H1 (cell line): Measurements from ENCODE around the gene ULK3. TPM values are rescaled to one million over a fixed set of nuclear protein-coding genes. Genes with fewer than 3 reads are reported as not detected.

Experiments
- CTCF ChIA-PET: fragments of 300-600 bp; sonication (Branson Sonifier 250); formaldehyde crosslinking; loops from one replicate; lab custom pipeline; 2021; ENCODE audit not compliant: partially characterized antibody; lab: Charles Lee
- POLR2A ChIA-PET: fragments of 300-600 bp; sonication (Branson Sonifier 250); formaldehyde crosslinking; loops from one replicate; lab custom pipeline; 2021; ENCODE audit warnings: inconsistent platforms; ENCODE audit not compliant: partially characterized antibody; lab: Charles Lee
- DNase-seq, 2 experiments: peaks; one replicate each; pipeline versions ENCODE4 v3.0.0 to v3.0.0-alpha.2; 2010 to 2022; ENCODE audit warnings: low spot score in 2 of 2, low read depth in 1 of 2, mixed read lengths in 1 of 2
- FAIRE-seq: peaks from 2 replicates; lab custom pipeline; 2011; peaks lifted over from hg19 to GRCh38; lab: Jason Lieb, UNC
- H2AFZ ChIP-seq: 2 replicates; pipeline ENCODE4 v1.8.1; 2012; ENCODE audit warnings: low read length, inconsistent platforms
- H2AK5ac ChIP-seq: 2 replicates; pipeline ENCODE4 v1.6.1; 2013; ENCODE audit warnings: low read depth, low read length
- H2BK120ac ChIP-seq: replicated peaks from 2 replicates; pipeline ENCODE3; 2013; ENCODE audit warnings: low read depth, low read length, inconsistent platforms
- H2BK12ac ChIP-seq: 2 replicates; pipeline ENCODE4 v1.6.1; 2013; ENCODE audit warnings: low read depth, low read length
- H2BK15ac ChIP-seq: 2 replicates; pipeline ENCODE4 v1.6.1; 2013; ENCODE audit warnings: low read length
- H2BK20ac ChIP-seq: 2 replicates; pipeline ENCODE4 v1.6.1; 2013; ENCODE audit warnings: low read length
- H2BK5ac ChIP-seq: 2 replicates; pipeline ENCODE4 v1.6.1; 2013; ENCODE audit warnings: low read depth, low read length
- H3K14ac ChIP-seq: 2 replicates; pipeline ENCODE4 v1.6.1; 2013; ENCODE audit warnings: inconsistent platforms; ENCODE audit not compliant: insufficient read length
- H3K18ac ChIP-seq: 2 replicates; pipeline ENCODE4 v1.6.1; 2013; ENCODE audit warnings: low read length; ENCODE audit errors: extremely low read depth
- H3K23ac ChIP-seq: 2 replicates; pipeline ENCODE4 v1.6.1; 2013; ENCODE audit warnings: inconsistent platforms; ENCODE audit not compliant: insufficient read length
- H3K23me2 ChIP-seq: 2 replicates; pipeline ENCODE4 v1.6.1; 2013; ENCODE audit warnings: low read depth, low read length
- H3K27ac ChIP-seq: 2 replicates; pipeline ENCODE4 v1.6.1; 2011; ENCODE audit warnings: low read depth, low read length, inconsistent platforms
- H3K27me3 ChIP-seq, 4 experiments: replicated peaks in 1 of 4; 1 replicate in 1 of 4; 2 replicates in 3 of 4; pipeline versions ENCODE4 v1.6.1 to v1.8.1; 2011 to 2013; ENCODE audit warnings: low read length in 3 of 4, mild to moderate bottlenecking in 3 of 4, inconsistent platforms in 2 of 4, mixed read lengths in 2 of 4, moderate library complexity in 1 of 4; ENCODE audit not compliant: control insufficient read depth in 3 of 4, insufficient read depth in 3 of 4; ENCODE audit errors: extremely low read depth in 1 of 4
- H3K36me3 ChIP-seq, 4 experiments: 2 replicates each; pipeline versions ENCODE4 v1.6.1 to v1.8.1; 2011 to 2013; ENCODE audit warnings: mild to moderate bottlenecking in 4 of 4, low read length in 3 of 4, moderate library complexity in 2 of 4, control low read depth in 1 of 4, inconsistent platforms in 1 of 4; ENCODE audit not compliant: insufficient read depth in 4 of 4, control insufficient read depth in 2 of 4
- H3K4ac ChIP-seq: replicated peaks from 2 replicates; pipeline ENCODE3; 2013; ENCODE audit warnings: low read length, low read depth, mixed read lengths, inconsistent platforms; ENCODE audit not compliant: insufficient read length
- H3K4me1 ChIP-seq, 4 experiments: replicated peaks in 1 of 4; 1 replicate in 1 of 4; 2 replicates in 3 of 4; pipeline versions ENCODE4 v1.6.1 to v1.8.1; 2011 to 2013; ENCODE audit warnings: low read length in 3 of 4, inconsistent platforms in 2 of 4, mixed read lengths in 1 of 4; ENCODE audit not compliant: insufficient read depth in 4 of 4, control insufficient read depth in 3 of 4
- H3K4me2 ChIP-seq, 2 experiments: 2 replicates each; pipeline versions ENCODE4 v1.6.1 to v1.8.1; 2011 to 2013; ENCODE audit warnings: low read depth in 2 of 2, low read length in 2 of 2, control low read depth in 1 of 2, inconsistent platforms in 1 of 2, mild to moderate bottlenecking in 1 of 2; ENCODE audit not compliant: insufficient read depth in 1 of 2
- H3K4me3 ChIP-seq, 4 experiments: fragments of 200-600, 300-600 bp in 1 of 4; sonication (generic), shearing (Covaris generic), sonication (Bioruptor Twin) in 1 of 4; 2 replicates each; pipeline versions ENCODE4 v1.5.1 to v1.8.1; 2011 to 2016; ENCODE audit warnings: low read length in 4 of 4, low read depth in 3 of 4, control low read depth in 2 of 4, inconsistent platforms in 2 of 4, mild to moderate bottlenecking in 2 of 4, mixed read lengths in 1 of 4, moderate library complexity in 1 of 4; ENCODE audit not compliant: insufficient read depth in 2 of 4; ENCODE audit errors: extremely low read depth in 1 of 4
- H3K56ac ChIP-seq: replicated peaks from 2 replicates; pipeline ENCODE3; 2013; ENCODE audit warnings: low read depth, mild to moderate bottlenecking, mixed read lengths, low read length, inconsistent platforms; ENCODE audit not compliant: insufficient read length
- H3K79me1 ChIP-seq: 2 replicates; pipeline ENCODE4 v1.6.1; 2013; ENCODE audit warnings: low read depth, low read length, control low read depth
- H3K79me2 ChIP-seq, 2 experiments: 2 replicates each; pipeline versions ENCODE4 v1.6.1 to v1.8.1; 2012 to 2013; ENCODE audit warnings: low read length in 2 of 2, mild to moderate bottlenecking in 2 of 2, inconsistent platforms in 1 of 2; ENCODE audit not compliant: insufficient read depth in 2 of 2, control insufficient read depth in 1 of 2
- H3K9ac ChIP-seq, 4 experiments: replicated peaks in 1 of 4; 1 replicate in 1 of 4; 2 replicates in 3 of 4; pipeline versions ENCODE4 v1.6.1 to v1.8.1; 2011 to 2013; ENCODE audit warnings: low read depth in 3 of 4, low read length in 3 of 4, control low read depth in 2 of 4, mild to moderate bottlenecking in 2 of 4, moderate library complexity in 2 of 4, inconsistent platforms in 1 of 4; ENCODE audit errors: extremely low read depth in 1 of 4
- H3K9me3 ChIP-seq, 2 experiments: 2 replicates each; pipeline versions ENCODE4 v1.6.1 to v1.8.1; 2012 to 2013; ENCODE audit warnings: mild to moderate bottlenecking in 2 of 2, moderate library complexity in 2 of 2, control low read depth in 1 of 2, inconsistent platforms in 1 of 2, low read depth in 1 of 2, low read length in 1 of 2, mixed read lengths in 1 of 2; ENCODE audit not compliant: insufficient read depth in 2 of 2
- H4K20me1 ChIP-seq, 2 experiments: replicated peaks in 1 of 2; 2 replicates each; pipeline versions ENCODE3 to v1.8.1; 2011 to 2013; ENCODE audit warnings: inconsistent platforms in 2 of 2, low read length in 2 of 2, mild to moderate bottlenecking in 1 of 2; ENCODE audit not compliant: insufficient read depth in 2 of 2, control insufficient read depth in 1 of 2
- H4K5ac ChIP-seq: 2 replicates; pipeline ENCODE4 v1.6.1; 2013; ENCODE audit warnings: low read length, low read depth, mixed read lengths, inconsistent platforms; ENCODE audit not compliant: insufficient read length
- H4K8ac ChIP-seq: 2 replicates; pipeline ENCODE4 v1.8.0; 2013; ENCODE audit warnings: mild to moderate bottlenecking, moderate library complexity, low read length, inconsistent platforms; ENCODE audit not compliant: insufficient read depth; ENCODE audit errors: extremely low read depth
- H4K91ac ChIP-seq: replicated peaks from 2 replicates; pipeline ENCODE3; 2013; ENCODE audit warnings: low read length, mixed read lengths, inconsistent platforms; ENCODE audit not compliant: insufficient read length
- CEBPB ChIP-seq: IDR thresholded peaks from 2 replicates; pipeline ENCODE4 v1.6.1; 2012; ENCODE audit warnings: low read depth, low read length
- CHD2 ChIP-seq: IDR thresholded peaks from 2 replicates; pipeline ENCODE4 v1.6.1; 2012; ENCODE audit warnings: low read length, improper control_type of control experiment
- CTCF ChIP-seq, 3 experiments: IDR thresholded peaks; 1 replicate in 2 of 3; 2 replicates in 1 of 3; pipeline versions ENCODE4 v1.5.1 to v1.6.1; 2011; ENCODE audit warnings: low read length in 3 of 3, mild to moderate bottlenecking in 3 of 3, inconsistent platforms in 2 of 3, low read depth in 1 of 3, moderate library complexity in 1 of 3; ENCODE audit not compliant: insufficient read depth in 1 of 3; ENCODE audit errors: control extremely low read depth in 1 of 3
- EP300 ChIP-seq, 2 experiments: IDR thresholded peaks; 1 replicate in 1 of 2; 2 replicates in 1 of 2; pipeline ENCODE4 v1.6.1; 2011 to 2012; ENCODE audit warnings: low read depth in 2 of 2, low read length in 2 of 2, mild to moderate bottlenecking in 2 of 2, borderline replicate concordance in 1 of 2, inconsistent platforms in 1 of 2, moderate library complexity in 1 of 2
- KDM5A ChIP-seq: fragments of 200-600 bp; IDR thresholded peaks from 2 replicates; pipeline ENCODE4 v1.7.1; 2012; ENCODE audit warnings: mild to moderate bottlenecking, low read length, inconsistent platforms, mixed read lengths
- NRF1 ChIP-seq: IDR thresholded peaks from 2 replicates; pipeline ENCODE4 v1.6.1; 2011; ENCODE audit warnings: mild to moderate bottlenecking, low read depth, low read length, improper control_type of control experiment
- RBBP5 ChIP-seq: IDR thresholded peaks from 2 replicates; pipeline ENCODE4 v1.7.1; 2012; ENCODE audit warnings: low read depth, mild to moderate bottlenecking, inconsistent platforms, low read length, moderate library complexity, borderline replicate concordance
- SAP30 ChIP-seq: fragments of 300-600 bp; sonication (generic); IDR thresholded peaks from 2 replicates; pipeline ENCODE4 v1.7.1; 2012; ENCODE audit warnings: low read length, moderate library complexity, mild to moderate bottlenecking, inconsistent platforms; ENCODE audit not compliant: insufficient read depth, insufficient replicate concordance
- YY1 ChIP-seq: IDR thresholded peaks from 2 replicates; pipeline ENCODE4 v1.6.1; 2011; ENCODE audit warnings: low read depth, mild to moderate bottlenecking, low read length
- WGBS, 2 experiments: shearing (Covaris generic) in 1 of 2; methylation state at CpG; one replicate each; pipeline versions ENCODE4 v1.1.6 to v1.1.7; 2013 to 2015; ENCODE audit warnings: low lambda C conversion rate in 2 of 2, mixed read lengths in 2 of 2, inconsistent platforms in 1 of 2, low coverage in 1 of 2, missing lambda C conversion rate in 1 of 2; ENCODE audit not compliant: insufficient replicate concordance in 2 of 2, insufficient coverage in 1 of 2, insufficient read length in 1 of 2; ENCODE audit errors: extremely low coverage in 1 of 2, missing lambda C conversion rate in 1 of 2; 5-methylcytosine and 5-hydroxymethylcytosine counted together
- polyA plus RNA-seq, 7 experiments: library from polyadenylated mRNA; depleted of rRNA in 3 of 7; stranded (reverse) in 5 of 7; unstranded in 2 of 7; fragments of >200 nt in 5 of 7; fragments of 200-250 nt in 2 of 7; gene quantifications; 1 replicate in 5 of 7; 2 replicates in 1 of 7; 4 replicates in 1 of 7; pipeline versions ENCODE4 v1.2.1 to v1.2.3, GENCODE V29; 2011 to 2013; ENCODE audit warnings: missing spikeins in 2 of 7, mixed read lengths in 2 of 7
- total RNA-seq: library from RNA; stranded (reverse); fragmentation: NEBNext Ultra II Directional; extraction: Animal tissue kit (Norgen Biotek cat#: 25700); gene quantifications from 2 replicates; pipeline ENCODE4 v1.2.1, GENCODE V29; 2021

ULK3 gene
- total and polyA plus RNA-seq, 2 of the 8 experiments (the other 6 are each of a cell fraction or from before 2014, with no cell fraction given), result 27.1 to 34.4 TPM

DNA sequence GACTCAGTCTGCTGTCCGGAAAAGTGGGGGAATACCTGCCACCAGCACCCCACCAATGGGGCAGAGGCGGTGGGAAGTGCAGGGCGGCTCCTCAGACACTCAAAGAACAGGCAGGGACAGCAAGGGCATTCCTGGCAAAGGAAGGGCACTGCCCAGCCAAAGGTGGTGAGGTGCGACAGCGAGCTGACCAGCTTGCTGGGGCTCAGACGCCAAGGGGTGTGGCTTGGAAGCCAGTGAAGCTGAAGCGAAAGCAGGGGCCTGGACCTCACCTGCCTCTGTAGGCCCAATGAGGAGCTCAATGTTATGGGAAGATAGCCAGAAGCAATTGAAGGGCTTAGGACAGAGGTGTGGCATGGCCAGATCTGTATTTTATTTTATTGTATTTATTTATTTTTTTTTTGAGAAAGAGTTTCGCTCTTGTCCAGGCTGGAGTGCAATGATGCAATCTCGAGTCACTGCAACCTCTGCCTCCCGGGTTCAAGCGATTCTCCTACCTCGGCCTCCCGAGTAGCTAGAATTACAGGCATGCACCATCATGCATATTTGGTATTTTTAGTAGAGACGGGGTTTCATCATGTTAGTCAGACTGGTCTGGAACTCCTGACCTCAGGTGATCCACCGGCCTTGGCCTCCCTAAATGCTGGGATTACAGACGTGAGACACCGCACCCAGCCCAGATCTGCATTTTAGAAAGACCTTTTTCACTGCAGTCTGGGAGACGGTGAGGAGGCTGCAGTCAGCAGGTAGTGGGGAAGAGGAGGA, 34.7 kb downstream of the ULK3 start:
- no peaks in the 10 kb centered on the region for H3K79me2 ChIP-seq
- no peak overlapping the region for H2BK12ac ChIP-seq
- no peak overlapping the region for H3K4me3 ChIP-seq
- no peak overlapping the region for H2BK15ac ChIP-seq
- H3K4me2 ChIP-seq, result no peak overlapping the region
- H3K27me3 ChIP-seq, result no peaks in the 10 kb centered on the region
- no peak overlapping the region for H3K14ac ChIP-seq
- POLR2A ChIA-PET, result interaction anchor here (0.6 to 1.7 kb wide), 8 partner anchors 8 to 110 kb away, joined by 3 to 6 read pairs (median 4); no protein-coding TSS in a partner anchor
- DNase-seq (no peak), FAIRE-seq (no peak)
- no peak overlapping the region for H2BK5ac ChIP-seq
- no peaks in the 10 kb centered on the region for H3K79me1 ChIP-seq
- no peak overlapping the region for H2BK120ac ChIP-seq
- no peak overlapping the region for H2BK20ac ChIP-seq
- H2AFZ ChIP-seq, result no peak overlapping the region
- H4K91ac ChIP-seq, result no peak overlapping the region
- H3K4ac ChIP-seq, result no peak overlapping the region
- no peak overlapping the region for H4K5ac ChIP-seq
- peaks cover 0 to 2% (median 1%) of the 10 kb centered on the region in 4 experiments; a peak in 2 of 7 replicates for H3K4me1 ChIP-seq
- no peak overlapping the region for H3K9ac ChIP-seq
- no peaks in the 10 kb centered on the region for H3K9me3 ChIP-seq
- H3K23ac ChIP-seq, result no peak overlapping the region
- no peaks in the 10 kb centered on the region for H4K20me1 ChIP-seq
- H3K27ac ChIP-seq, result no peak overlapping the region
- H3K18ac ChIP-seq, result no peak overlapping the region
- peaks cover 0 to under 1% (median 0%) of the 10 kb centered on the region in 4 experiments; a peak in 1 of 8 replicates for H3K36me3 ChIP-seq
- H4K8ac ChIP-seq, result no peak overlapping the region
- CTCF ChIA-PET, result interaction anchor here (0.6 to 10.2 kb wide), 24 partner anchors 8 to 336 kb away, joined by 3 to 113 read pairs (median 6); partner anchors contain the start of gene CPLX3
- 91% methylated on average over 18 of the region's 18 CpGs; no CpG with 5 or more reads in 1 of the 2 experiments for whole genome bisulfite sequencing, 2 experiments
- H2AK5ac ChIP-seq, result 0 out of 2 replicates have a peak overlapping the region, but pooled peaks have one; percentile 3
- H3K56ac ChIP-seq, result no peak overlapping the region
- no peaks in the 10 kb centered on the region for H3K23me2 ChIP-seq
- TF ChIP-seq YY1 (no peak), KDM5A (no peak), NRF1 (no peak), EP300 (IDR thresholded peaks at IDR 0.05; ENCODE audit: borderline replicate concordance in 1 of 2, low read depth in 2 of 2, low read length in 2 of 2) (no peak), CEBPB (no peak), RBBP5 (no peak), CTCF (IDR thresholded peaks at IDR 0.05; ENCODE audit: control extremely low read depth in 1 of 3, insufficient read depth in 1 of 3, low read depth in 1 of 3, low read length in 3 of 3) (no peak), CHD2 (no peak), SAP30 (no peak)
